MCF 10A (cell line): ENCODE data around the gene SRPRA. TPM values are rescaled to one million over a fixed set of nuclear protein-coding genes. Genes with fewer than 3 reads are reported as not detected.

Source experiments
- BruUV-seq: library from RNA; stranded (reverse); fragments of 400-500 nt; replicated peaks from 2 replicates; lab custom pipeline; 2021; lab: Mats Ljungman, UMichigan
- CTCF ChIA-PET: fragments of 300-600 bp; sonication (Branson Sonifier 250); formaldehyde crosslinking; extraction: SDS; loops from one replicate; lab custom pipeline; 2021; ENCODE audit warnings: antibody characterized with exemption, inconsistent platforms; lab: Yijun Ruan, JAX
- POLR2A ChIA-PET: fragments of 300-600, 350-650 bp; sonication (Branson Sonifier 250); formaldehyde crosslinking; extraction: SDS; loops from one replicate; lab custom pipeline; 2020; ENCODE audit warnings: antibody characterized with exemption, inconsistent platforms; lab: Yijun Ruan, JAX
- DNase-seq: peaks from one replicate; pipeline ENCODE4 v3.0.0-alpha.2; 2018; ENCODE audit not compliant: unreplicated experiment
- H3K27ac Mint-ChIP-seq: one replicate; pipeline ENCODE4 v1.8.0; 2022; ENCODE audit warnings: mild to moderate bottlenecking, low read depth, mixed read lengths; ENCODE audit not compliant: unreplicated experiment
- H3K27me3 Mint-ChIP-seq: one replicate; pipeline ENCODE4 v1.8.0; 2022; ENCODE audit warnings: mixed read lengths; ENCODE audit not compliant: insufficient read depth, unreplicated experiment
- H3K36me3 Mint-ChIP-seq: one replicate; pipeline ENCODE4 v1.8.0; 2022; ENCODE audit warnings: mild to moderate bottlenecking, moderate library complexity, mixed read lengths; ENCODE audit not compliant: insufficient read depth, unreplicated experiment
- H3K4me1 Mint-ChIP-seq: one replicate; pipeline ENCODE4 v1.8.0; 2022; ENCODE audit warnings: mixed read lengths; ENCODE audit not compliant: insufficient read depth, unreplicated experiment
- H3K4me3 Mint-ChIP-seq: one replicate; pipeline ENCODE4 v1.8.0; 2022; ENCODE audit warnings: mild to moderate bottlenecking, moderate library complexity, mixed read lengths; ENCODE audit not compliant: unreplicated experiment
- H3K9me3 Mint-ChIP-seq: one replicate; pipeline ENCODE4 v1.8.0; 2022; ENCODE audit warnings: mixed read lengths; ENCODE audit not compliant: unreplicated experiment
- intact Hi-C: fragments of 100-400 bp; cut with micrococcal nuclease; formaldehyde crosslinking; loops from 2 replicates; pipeline ENCODE4 v1.14.1; 2022
- total RNA-seq: library from RNA; stranded (reverse); gene quantifications from 2 replicates; pipeline ENCODE4 v1.2.3, GENCODE V29; 2022
- TF ChIP-seq, protein P1 (sequence below): fragments of 200-600 bp; IDR thresholded peaks from one replicate; pipeline ENCODE4 v1.8.0; 2022; ENCODE audit warnings: antibody characterized with exemption, mild to moderate bottlenecking; ENCODE audit not compliant: unreplicated experiment

Gene SRPRA
- total RNA-seq, 1 experiment from 2014 or later: 176 TPM

DNA sequence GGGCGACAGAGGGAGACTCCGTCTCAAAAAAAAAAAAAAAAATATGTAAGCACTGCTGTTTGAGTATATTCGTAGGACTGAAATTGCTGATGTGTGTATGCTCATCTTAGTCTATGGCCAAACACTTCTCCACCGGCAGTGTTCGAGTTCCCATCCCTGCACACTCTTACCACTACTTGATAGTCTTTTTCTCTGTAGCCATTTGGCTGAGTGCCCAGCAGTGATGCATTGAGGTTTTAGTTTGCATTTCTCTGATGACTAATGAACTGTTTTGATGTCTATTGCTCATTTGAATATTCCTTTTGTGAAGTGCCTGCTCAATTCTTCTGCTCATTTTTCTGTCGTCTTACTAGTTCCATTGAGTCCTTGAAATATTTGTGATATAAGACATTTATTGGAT, 16.1 kb upstream of the SRPRA start:
- DNase-seq: peak; percentile 98
- TF ChIP-seq, protein P1, sequence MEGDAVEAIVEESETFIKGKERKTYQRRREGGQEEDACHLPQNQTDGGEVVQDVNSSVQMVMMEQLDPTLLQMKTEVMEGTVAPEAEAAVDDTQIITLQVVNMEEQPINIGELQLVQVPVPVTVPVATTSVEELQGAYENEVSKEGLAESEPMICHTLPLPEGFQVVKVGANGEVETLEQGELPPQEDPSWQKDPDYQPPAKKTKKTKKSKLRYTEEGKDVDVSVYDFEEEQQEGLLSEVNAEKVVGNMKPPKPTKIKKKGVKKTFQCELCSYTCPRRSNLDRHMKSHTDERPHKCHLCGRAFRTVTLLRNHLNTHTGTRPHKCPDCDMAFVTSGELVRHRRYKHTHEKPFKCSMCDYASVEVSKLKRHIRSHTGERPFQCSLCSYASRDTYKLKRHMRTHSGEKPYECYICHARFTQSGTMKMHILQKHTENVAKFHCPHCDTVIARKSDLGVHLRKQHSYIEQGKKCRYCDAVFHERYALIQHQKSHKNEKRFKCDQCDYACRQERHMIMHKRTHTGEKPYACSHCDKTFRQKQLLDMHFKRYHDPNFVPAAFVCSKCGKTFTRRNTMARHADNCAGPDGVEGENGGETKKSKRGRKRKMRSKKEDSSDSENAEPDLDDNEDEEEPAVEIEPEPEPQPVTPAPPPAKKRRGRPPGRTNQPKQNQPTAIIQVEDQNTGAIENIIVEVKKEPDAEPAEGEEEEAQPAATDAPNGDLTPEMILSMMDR: no peak
- Mint-ChIP-seq H3K4me3 (peak overlapping the region; percentile 63), H3K36me3 (peaks cover 11% of the 10 kb centered on the region), H3K9me3 (no peaks in the 10 kb centered on the region), H3K4me1 (peaks cover 21% of the 10 kb centered on the region), H3K27me3 (no peaks in the 10 kb centered on the region), H3K27ac (peak overlapping the region; percentile 78)
- no TSS peak for BruUV-seq
- intact Hi-C loops: no loop called here
- ChIA-PET POLR2A (interaction anchor here (4.8 kb wide), 1 partner anchor 16 kb away, joined by 41 read pairs; the partner anchor contains the start of genes FOXRED1 and SRPRA), CTCF (interaction anchor here (0.7 kb wide), 1 partner anchor 548 kb away, joined by 3 read pairs; no protein-coding TSS in a partner anchor)

DNA sequence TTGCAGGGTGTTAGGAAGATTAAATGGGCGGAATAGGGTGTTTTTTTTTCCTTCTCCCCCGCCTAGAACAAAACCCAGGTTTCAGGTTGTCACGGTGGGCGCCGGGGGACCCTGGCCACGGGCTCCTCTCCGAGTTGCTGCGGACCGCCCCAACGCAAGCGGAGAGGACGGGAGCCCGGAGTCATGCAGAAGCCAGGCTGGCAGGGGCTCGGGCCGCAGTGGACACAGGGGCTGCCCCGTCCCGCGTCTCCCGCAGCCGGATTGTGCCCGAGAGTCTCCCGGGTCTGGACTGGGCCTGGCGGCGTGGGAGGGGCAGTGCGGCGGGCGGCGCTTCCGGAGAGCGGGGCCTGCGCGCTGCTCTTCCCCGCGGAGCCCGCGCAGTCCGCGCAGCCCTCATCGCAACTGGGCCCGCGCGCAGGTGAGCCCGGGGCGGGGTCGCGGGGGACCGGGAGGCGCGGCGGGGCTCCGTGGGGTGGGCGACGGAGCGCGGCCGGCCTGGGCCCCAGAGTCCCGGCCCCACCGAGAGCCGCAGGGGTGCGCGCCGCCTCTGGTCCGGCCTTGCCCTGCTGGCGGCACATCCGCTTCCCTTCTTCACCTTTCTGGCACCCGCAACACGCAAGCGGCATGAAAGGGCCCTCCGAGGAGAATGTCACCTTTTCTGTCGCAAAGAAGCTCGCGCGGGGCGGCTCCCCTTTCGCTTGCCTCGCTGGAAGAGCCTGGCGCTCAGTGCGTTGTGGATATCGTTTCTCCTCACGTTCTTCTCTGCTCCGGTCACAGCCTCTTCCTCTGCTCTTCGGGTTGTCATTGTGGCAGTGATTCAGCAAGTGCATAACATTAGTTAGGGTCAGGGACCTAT, 14.3 kb upstream of the SRPRA start, which contains the start of gene TIRAP:
Gene TIRAP, plus strand, starts transcription at position 358 of the 856 bp plus-strand sequence. CDS start 7,802 bp downstream, outside the sequence.
- peak; percentile 55 for DNase-seq
- H3K4me3 Mint-ChIP-seq: peak within 1 kb of the TSS; percentile 83
- H3K27ac Mint-ChIP-seq: peak within 1 kb of the TSS; percentile 80
- BruUV-seq: no TSS peak
- no peaks in the 10 kb centered on the region for H3K27me3 Mint-ChIP-seq
- CTCF ChIA-PET: interaction anchor here (0.6 to 1.0 kb wide), 6 partner anchors 11 to 728 kb away, joined by 3 to 6 read pairs (median 4); no protein-coding TSS in a partner anchor
- H3K36me3 Mint-ChIP-seq: peaks cover 7% of the 10 kb centered on the region
- H3K4me1 Mint-ChIP-seq: peaks cover 21% of the 10 kb centered on the region
- TF ChIP-seq, protein P1: no peak
- no peaks in the 10 kb centered on the region for H3K9me3 Mint-ChIP-seq
- POLR2A ChIA-PET: interaction anchor here (0.6 to 4.8 kb wide), 13 partner anchors 11 to 672 kb away, joined by 3 to 41 read pairs (median 3); partner anchors contain the start of genes DCPS, FAM118B, FOXRED1 and HYLS1
- intact Hi-C loops: no loop called here

DNA sequence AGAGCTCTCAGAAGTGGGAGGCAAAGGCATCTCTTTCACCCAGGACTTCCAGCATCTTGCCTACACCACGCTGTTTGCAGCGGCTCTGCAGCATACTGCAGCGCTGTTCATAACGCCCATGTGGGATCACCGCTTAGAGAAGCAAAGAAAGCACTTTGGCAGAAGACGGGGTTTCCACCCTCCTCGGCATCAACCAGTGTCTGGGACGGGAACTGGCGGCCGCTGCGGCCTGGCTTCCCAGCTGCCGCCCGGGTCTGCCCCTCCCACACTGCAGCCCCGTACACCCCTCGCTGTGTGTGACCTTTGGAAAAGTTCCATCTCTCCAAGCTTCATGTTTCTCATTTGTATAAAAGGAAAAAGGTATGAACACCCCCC, 13.7 kb upstream of the SRPRA start:
- intact Hi-C loops: no loop called here
- Mint-ChIP-seq H3K27ac (peak overlapping the region; percentile 80), H3K4me3 (peak overlapping the region; percentile 83), H3K36me3 (peaks cover 7% of the 10 kb centered on the region), H3K27me3 (no peaks in the 10 kb centered on the region), H3K4me1 (peaks cover 21% of the 10 kb centered on the region), H3K9me3 (no peaks in the 10 kb centered on the region)
- DNase-seq: peak; percentile 17
- ChIA-PET POLR2A (interaction anchor here (0.6 to 4.8 kb wide), 7 partner anchors 10 to 395 kb away, joined by 3 to 41 read pairs (median 4); partner anchors contain the start of genes FAM118B, FOXRED1, HYLS1 and SRPRA), CTCF (interaction anchor here (0.6 to 1.3 kb wide), 5 partner anchors 10 to 727 kb away, joined by 3 to 6 read pairs (median 4); no protein-coding TSS in a partner anchor)
- TF ChIP-seq, protein P1: no peak
- BruUV-seq: TSS peak; percentile 31
